Measurements from ENCODE around the gene VAC14. TPM values are rescaled to one million over a fixed set of nuclear protein-coding genes. Genes with fewer than 3 reads are reported as not detected.

VAC14 gene
- total and polyA plus RNA-seq, 2 experiments from 2014 or later: 42.3 to 77.7 TPM

- H3K4me1 Mint-ChIP-seq: peaks cover 20% of the 10 kb centered on the region
- Histone ChIP-seq H3F3A (replicated peaks; ENCODE audit: low read depth) (no peaks in the 10 kb centered on the region), H3K4me2 (no peak overlapping the region), H3K27ac (ENCODE audit: low read depth) (no peak overlapping the region), H3K4me3 (no peak overlapping the region), H4K20me1 (replicated peaks; ENCODE audit: insufficient read depth) (no peaks in the 10 kb centered on the region; the same call in 1 of the 2 replicates), H3K27me3 (ENCODE audit: insufficient read depth) (no peaks in the 10 kb centered on the region), H3K36me3 (ENCODE audit: insufficient read depth) (no peaks in the 10 kb centered on the region), H3K4me1 (ENCODE audit: insufficient read depth) (peaks cover 9% of the 10 kb centered on the region), H3K9me2 (ENCODE audit: insufficient read depth) (no peaks in the 10 kb centered on the region), H3K79me2 (replicated peaks; ENCODE audit: insufficient read depth) (no peaks in the 10 kb centered on the region), H2AFZ (no peak overlapping the region)
- no peak overlapping the region for H3K4me3 Mint-ChIP-seq
- H3K27ac Mint-ChIP-seq: no peak overlapping the region
- TF ChIP-seq CTCF (conservative IDR thresholded peaks at IDR 0.05; ENCODE audit: low read depth in 2 of 2) (no peak), EZH2phosphoT487 (IDR thresholded peaks at IDR 0.05; ENCODE audit: unreplicated experiment) (no peak), ETS1 (IDR thresholded peaks at IDR 0.05) (no peak), REST (IDR thresholded peaks at IDR 0.05; ENCODE audit: unreplicated experiment) (no peak), ZNF462 (CRISPR knock-in tag; IDR thresholded peaks at IDR 0.05) (no peak), EZH2 (IDR thresholded peaks at IDR 0.05; ENCODE audit: low read depth, unreplicated experiment) (no peak), CREB1 (CRISPR knock-in tag; IDR thresholded peaks at IDR 0.05; ENCODE audit: low read depth) (no peak), POLR2AphosphoS5 (IDR thresholded peaks at IDR 0.05; ENCODE audit: low read depth) (no peak), JUNB (IDR thresholded peaks at IDR 0.05; ENCODE audit: unreplicated experiment) (no peak), NANOG (IDR thresholded peaks at IDR 0.05; ENCODE audit: borderline replicate concordance) (no peak), ZNF114 (CRISPR knock-in tag; IDR thresholded peaks at IDR 0.05) (no peak), STAT1 (IDR thresholded peaks at IDR 0.05; ENCODE audit: unreplicated experiment) (no peak), ZNF331 (CRISPR knock-in tag; IDR thresholded peaks at IDR 0.05; ENCODE audit: low read depth) (no peak)
- ATAC-seq: no peak
- peaks cover 9% of the 10 kb centered on the region for H3K27me3 Mint-ChIP-seq (ENCODE audit: insufficient read depth, low read depth, poor library complexity)
- no peak for DNase-seq (ENCODE audit: low spot score)
- peaks cover 4% of the 10 kb centered on the region; the same call in 2 of the 3 replicates for H3K36me3 Mint-ChIP-seq (ENCODE audit: low read depth)
- H3K9me3 Mint-ChIP-seq: no peaks in the 10 kb centered on the region
Measured at GRCh38 chr16:70750893-70751467, 50.0 kb downstream of the VAC14 start.

All from GM23338 (cell line).